SIG-M5 (cell line): ENCODE measurements around the gene CPM.

Experiments
- DNase-seq: peaks from one replicate; lab custom pipeline; 2025; lab: John Stamatoyannopoulos, UW

Gene CPM

DNA sequence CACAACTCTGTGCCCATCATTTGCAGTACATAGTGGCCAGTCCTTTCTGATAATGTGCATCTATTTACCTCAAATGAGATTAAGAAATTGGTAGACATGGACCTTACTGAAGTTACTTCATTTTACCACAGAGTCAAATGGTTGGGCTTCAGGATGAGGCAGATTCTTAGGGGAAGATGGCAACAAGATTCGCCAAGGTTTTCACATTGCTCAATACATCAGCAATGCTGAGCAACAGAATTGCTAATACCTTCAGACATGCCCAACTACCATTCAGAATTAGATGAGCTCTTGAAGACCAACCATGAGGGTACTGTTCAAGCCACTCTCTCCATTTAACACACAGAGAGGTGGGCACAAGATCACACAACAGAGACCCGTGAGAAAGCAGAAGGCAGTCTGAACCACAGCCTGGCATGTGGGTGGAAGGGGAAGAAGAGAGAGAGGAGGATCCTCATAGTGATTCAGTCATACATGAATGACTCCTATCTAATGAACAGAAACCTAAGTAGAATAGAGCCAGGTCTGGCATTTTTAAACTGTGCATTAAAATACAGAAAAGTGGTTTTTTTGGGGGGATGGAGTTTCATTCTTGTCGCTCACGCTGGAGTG lies 28.5 kb downstream of the CPM start:
- DNase-seq, result no peak

DNA sequence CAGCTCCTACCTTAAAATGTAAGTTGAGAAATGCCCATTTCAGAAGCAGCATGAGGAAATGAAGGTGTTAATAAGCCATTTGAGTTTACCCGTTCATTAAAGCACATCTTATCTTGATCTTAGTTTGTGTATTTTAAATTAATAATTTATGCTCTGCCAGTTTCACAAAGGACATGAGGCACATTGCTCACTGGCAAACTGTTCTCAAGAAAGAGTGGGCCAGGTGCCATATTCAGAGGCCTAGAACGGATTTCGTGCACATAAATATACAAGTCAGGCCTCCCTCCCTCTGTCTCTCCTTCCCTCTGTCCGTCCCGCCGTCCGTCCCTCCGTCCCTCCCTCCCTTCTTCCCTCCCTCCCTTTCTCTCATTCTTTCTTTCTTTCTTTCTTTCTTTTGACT lies 29.5 kb downstream of the CPM start:
- DNase-seq, result no peak

DNA sequence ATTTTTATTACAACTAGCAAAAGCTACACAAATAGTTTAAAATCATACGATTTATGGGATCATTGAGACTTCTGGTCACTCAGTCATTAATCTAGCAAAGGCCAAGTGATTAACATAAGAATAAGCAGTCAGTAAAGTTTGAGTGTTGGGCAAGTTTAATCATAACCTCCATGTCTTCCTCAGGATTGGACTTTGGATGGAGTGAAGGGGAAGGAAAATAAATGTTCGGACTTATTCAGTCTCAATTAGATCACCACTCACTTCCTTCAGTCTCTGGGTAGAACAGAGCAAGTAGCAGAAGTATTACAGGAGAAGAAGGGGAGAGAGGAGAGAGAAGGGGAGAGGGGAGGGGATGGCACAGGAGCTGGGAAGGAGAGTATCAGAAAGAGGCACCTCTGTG lies 31.4 kb downstream of the CPM start:
- no peak for DNase-seq

DNA sequence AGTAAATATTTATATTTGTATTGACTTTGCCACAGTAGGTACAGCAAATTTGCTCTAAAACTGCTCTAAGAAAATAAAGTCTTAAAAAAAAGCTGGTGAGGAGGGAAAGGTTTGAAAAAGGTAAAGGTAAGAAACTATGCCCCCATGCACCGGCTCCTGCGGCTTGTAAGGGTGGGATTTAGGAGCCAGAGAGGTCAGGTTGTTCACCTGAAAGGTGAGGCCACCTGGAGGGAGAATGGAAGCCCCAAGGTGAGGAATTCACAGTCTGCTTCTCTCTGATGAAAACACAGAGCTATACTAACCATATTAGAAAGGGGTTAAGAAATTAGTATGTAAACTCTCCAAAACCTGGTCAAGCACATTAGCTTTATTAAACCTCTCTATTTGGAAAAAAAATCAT lies 31.8 kb downstream of the CPM start:
- no peak for DNase-seq

DNA sequence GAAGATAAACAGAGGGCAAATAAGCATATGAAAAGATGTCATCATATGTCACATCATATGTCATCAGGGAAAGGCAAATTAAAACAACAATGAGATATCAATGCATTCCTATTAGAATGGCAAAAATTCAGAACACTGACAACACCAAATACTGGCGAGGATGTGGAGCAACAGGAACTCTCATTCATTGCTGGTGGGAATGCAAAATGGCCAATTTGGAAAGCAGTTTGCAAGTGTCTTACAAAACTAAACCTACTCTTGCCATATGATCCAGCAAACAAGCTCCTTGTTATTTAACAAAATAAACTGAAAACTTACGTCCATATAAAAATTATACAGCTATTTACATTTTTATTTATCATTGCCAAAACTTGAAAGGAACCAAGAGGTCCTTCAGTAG lies 32.7 kb downstream of the CPM start:
- DNase-seq, result no peak

DNA sequence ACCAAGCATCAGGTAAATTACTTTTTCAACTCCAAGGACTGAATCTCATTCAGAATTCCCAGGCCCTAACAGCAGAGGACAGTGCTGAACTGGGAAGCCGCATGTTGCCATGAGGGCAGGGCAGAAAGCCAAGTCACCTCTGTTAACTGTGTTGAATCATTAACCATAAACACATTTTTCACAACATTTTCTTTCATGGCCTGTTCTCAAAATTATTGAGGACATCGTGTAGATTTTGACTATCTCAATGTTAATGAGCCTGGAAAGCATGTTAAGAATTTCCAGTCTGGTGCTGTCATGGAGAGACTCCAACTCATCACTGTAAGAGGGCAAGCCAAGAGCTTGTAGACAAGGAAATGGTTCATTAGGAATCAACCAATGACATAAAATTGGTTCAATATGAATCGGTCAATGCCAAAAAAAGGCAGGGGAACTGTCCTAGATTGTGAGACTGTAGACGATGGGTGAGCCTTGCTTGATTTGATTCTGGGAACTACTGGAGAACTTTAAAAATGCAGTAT lies 33.7 kb downstream of the CPM start:
- DNase-seq, result no peak

DNA sequence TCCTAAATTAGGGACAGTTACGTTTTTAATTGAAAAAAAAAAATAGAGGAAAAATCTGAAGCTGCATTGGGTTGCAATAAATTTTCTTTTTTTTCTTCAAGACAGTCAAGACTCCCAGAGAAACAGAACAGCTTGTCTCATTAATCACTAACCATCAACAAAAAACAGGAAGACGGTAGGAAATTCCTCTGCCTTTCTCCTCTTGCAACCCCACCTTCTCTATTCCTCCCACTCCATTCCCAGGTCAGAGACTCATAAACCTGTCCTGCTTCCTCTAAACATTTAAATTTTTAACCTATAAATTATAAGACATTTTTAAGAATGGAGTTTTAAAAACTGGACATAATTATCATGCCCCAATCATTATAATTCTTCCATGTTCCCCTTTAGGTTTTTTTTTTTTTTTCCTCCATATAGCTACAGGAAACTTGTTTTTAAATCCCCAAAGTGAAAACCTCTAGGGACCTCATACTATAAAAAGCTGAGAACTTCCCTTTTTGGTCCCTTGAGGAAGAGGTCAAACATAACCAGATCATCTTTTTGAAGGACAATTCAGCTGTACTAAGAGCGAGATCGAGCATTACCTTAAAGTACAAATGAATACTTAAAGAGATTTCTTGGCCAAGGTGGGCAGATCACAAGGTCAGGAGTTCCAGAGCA lies 36.0 kb downstream of the CPM start:
- DNase-seq, result no peak

DNA sequence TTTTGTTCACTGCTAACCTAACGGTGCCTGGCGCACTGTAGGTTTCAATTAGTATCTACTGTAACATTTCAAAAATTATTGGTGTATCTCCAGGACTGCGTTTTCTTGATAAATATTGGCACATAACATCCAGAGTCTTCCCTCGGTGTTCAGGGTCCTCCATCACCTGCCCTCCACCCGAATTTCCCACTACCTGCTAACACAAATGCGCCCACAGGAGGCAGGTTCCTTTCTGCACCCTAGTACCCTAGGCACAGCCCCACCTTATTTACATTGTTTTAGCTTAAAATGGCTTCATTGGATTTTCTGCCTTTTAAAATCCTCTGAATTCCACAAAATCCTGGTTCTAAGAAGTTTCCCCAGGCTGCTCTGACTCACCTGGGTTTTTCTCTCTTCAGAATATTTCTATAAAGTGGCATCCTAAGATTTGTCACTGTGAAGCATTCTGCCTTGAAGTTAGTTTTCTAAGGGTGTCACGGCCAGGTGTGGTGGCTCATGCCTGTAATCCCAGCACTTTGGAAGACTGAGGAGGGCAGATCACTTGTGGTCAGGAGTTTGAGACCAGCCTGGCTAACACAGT lies 38.6 kb downstream of the CPM start:
- DNase-seq, result no peak

DNA sequence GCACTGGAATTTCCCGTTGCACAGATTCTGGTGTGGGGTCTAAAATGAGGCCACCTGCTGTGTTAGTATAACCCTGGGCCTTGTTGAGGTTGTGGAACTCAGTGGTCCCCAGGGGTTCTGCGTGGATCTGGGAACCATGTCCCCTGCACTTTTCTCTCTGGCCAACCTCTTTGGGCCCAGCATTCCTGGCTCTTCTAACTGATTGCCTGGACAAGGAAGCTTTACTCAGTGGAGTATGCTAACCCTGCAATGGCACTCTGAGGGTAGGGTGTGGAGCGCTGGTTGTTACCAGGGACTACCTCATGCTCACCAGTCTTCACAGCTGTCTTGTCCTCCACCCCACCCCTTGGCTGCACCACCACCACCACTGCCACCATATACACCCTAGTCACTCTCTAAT lies 39.2 kb downstream of the CPM start:
- DNase-seq, result no peak

DNA sequence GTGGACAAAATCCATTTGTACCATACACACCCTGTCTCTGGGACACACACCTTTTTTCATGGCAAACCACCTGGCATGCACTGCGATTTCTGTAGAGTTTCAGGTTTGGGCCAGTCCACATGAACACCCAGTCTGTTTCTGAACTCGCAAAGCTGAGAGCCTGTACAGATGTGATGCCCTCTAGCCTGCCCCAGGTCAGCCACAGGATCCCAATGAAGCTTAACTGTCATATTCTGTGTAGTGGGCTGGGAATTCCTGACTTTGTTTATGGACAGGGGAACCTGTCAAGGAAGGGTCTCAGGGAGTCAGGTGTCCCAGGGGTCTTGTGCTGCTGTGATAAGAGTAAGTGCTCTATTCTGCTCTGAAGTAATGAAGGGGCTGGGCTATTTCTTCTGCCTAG lies 39.8 kb downstream of the CPM start:
- no peak for DNase-seq

DNA sequence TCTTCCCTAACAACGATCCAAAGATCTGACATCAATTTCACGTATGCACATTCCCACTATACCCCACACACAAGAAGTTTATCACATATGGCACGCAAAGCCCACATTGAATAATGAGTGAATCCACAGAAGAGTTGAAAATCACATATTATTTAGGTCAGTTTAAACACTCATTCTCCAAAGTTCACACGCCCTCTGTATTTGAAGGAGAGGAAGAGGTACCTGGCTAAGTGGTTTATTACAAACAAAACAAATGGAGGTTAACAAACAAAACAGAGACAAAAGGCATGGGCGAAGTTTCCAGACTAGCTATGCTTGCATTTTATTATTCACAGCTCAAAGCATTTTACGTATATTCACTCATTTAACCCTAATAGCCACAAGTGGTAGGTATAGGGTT lies 41.8 kb downstream of the CPM start:
- no peak for DNase-seq

DNA sequence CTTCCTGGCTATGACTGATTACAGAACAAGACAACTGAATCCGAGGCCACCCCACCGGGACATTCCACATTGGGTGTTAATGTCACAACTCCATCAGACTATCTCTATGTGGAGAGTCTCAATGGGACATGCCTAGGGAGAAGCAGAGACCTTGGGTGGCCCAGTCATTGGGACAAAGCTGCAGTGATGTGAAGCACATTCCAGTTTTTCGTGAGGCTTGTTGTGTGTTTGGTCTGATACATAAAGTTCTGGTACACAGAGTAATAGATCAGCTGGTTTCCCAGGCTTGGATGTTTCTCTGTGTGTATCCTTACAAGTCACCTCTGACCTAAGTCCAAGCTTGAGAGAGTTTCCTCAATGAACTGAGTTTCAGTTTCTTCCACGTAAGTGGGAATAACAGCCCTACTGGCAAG lies 42.3 kb downstream of the CPM start:
- DNase-seq, result no peak

DNA sequence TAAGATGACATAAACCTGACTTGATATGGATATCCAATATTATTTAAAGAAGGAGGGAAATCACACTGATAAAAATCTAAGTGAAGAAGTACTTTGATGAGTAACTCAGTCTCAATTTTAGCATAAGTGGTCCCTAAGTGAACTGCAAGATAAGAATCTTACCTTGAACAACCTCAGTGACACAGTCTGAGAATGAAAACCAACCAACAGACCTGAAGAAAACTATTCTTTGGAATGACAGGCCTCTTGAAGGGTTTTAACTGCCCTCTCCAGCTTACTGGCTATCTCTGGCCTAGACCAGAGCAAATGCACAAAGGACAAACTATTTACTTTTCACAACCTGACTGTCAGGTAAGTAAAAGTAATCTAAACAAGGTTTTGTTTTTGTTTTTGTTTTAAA lies 44.7 kb downstream of the CPM start:
- no peak for DNase-seq

DNA sequence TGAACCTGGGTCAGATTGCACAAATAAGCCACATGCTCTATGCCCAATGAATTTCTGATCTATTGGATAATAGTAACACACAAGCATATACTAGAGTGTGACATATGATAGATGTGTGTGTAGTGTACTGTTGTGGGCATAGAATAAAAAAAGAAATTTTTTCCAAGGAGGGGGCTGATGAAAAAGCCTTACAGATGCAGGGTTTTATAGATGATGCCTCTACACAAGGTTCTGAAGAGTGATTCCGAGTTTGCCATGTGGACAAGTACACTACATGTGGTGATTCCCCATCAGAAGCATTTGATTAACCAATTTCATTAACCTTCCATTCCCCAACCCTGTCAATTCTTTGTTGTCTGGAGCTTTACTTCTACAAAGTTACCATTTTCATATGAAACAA lies 45.3 kb downstream of the CPM start:
- no peak for DNase-seq

DNA sequence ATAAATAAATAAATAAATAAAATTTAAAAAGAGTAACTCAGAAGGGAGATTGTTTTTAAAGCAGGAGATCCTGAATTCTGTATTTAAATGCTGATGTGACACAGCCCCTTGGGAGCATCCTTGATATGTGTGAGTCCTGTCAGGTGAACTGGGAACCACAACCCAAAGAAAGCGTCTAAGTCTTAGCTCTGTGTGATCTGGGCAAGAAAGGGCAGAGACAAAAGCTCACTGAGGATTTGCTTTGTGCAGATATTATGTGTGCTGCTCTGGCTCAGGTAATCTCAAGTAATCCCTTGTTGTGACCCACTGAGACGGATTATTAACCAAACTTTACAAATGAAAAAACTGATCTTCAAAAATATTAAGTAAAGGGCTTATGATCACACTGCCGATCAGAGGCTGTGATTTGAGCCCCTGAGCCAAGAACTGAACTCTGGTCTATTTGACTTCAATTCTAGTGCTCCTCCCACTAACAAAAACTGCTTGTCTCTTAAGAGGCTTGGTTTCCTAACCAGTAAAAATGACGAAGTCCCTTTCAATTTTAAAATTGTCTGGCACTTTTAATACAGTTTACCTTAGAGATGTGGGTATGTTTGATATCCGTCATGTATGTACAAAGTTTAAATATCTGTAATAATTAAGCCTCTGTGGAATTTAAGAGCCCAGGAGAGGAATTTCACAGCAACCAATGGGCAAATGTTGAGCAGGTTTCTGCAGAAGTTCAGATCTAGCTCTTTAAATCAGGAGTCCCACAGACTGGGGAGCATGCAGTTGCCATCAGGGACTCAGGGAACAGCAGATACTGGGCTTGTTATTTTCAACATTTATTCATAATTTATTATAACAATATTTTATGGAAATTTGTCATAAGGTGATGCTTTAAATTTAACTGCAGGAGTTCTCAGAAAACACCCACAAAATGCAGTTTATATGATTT lies 46.1 kb downstream of the CPM start:
- DNase-seq, result no peak

DNA sequence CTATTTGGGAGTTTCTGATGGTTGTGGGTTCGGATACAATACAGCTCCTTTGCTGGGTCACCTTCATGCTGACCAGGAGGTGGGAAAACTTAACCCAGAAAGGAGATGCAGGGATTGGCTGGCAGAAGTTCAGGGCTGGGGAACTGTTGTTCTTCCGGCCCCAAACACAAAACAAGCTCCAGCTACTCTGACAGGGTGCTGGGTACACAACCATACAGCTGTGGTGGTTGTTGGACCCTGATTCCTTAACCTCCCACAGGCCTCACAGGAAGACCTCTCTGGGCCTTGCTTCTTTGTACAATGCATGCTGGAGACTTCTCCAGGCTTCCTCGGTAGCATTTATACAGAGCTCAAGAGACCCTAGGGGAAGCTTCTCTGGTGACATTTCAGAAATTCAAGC lies 47.6 kb downstream of the CPM start:
- no peak for DNase-seq

DNA sequence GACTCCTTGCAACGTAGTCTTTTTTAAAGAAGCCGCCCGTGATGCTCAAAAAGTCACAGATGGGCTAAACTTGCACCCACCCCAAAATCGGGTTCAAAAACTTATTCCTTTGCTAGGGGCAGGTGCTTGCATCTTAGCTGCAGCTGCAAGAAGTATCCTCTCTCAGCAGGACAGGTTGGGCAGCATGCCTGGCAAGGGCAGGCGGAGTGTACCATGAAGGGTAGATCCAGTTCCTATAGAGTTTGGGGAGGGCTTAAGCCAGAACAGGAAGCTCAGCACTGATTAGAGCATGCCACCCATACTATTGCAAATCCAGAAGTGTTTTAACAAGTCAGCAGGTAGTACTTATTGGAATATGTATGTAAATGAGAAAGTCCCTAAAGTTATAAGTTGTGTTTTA lies 48.7 kb downstream of the CPM start:
- DNase-seq, result no peak

DNA sequence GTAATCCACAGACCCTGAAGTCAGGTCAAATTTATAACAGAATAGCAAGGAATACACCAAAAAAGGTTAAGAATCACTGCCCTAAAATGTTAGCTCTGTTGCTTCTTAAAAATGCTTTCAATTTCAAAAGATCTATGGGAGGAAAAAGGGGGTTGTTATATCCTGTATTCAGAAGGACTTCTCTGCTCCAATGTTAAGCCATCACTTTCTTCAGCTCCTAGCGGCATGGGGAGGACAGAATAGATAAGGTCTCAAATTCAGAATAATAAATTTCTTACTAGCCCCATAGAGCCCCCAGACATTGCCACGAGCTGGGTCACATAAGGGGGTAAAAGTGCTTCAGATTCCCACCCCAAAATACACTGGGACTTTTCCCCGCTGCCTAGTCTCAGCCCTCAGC lies 49.8 kb downstream of the CPM start:
- no peak for DNase-seq

DNA sequence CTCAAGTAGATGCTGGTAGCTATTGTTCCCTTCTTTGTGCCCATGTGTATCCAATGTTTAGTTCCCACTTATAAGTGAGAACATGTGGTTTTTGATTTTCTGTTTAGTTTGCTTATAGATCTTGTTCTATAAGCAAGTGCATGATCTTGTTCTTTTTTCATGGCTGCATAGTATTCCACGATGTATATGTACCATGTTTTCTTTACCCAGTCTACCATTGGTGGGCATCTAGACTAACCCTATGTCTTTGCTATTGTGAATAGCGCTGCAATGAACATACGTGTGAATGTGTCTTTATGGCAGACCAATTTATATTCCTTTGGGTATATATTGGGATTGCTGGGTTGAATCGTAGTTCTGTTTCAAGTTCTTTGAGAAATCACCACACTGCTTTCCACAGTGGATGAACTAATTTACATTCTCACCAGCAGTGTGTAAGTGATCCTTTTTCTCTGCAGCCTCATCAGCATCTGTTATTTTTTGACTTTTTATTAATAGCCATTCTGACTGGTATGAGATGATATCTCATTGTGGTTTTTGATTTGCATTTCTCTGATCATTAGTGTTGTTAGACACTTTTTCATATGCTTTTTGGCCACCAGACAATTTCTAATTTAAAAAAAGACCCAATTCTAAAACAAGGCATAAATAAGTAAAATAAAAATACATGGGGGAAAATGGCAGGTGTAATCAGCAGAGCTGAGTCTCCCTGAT lies 50.6 kb downstream of the CPM start:
- DNase-seq, result no peak

DNA sequence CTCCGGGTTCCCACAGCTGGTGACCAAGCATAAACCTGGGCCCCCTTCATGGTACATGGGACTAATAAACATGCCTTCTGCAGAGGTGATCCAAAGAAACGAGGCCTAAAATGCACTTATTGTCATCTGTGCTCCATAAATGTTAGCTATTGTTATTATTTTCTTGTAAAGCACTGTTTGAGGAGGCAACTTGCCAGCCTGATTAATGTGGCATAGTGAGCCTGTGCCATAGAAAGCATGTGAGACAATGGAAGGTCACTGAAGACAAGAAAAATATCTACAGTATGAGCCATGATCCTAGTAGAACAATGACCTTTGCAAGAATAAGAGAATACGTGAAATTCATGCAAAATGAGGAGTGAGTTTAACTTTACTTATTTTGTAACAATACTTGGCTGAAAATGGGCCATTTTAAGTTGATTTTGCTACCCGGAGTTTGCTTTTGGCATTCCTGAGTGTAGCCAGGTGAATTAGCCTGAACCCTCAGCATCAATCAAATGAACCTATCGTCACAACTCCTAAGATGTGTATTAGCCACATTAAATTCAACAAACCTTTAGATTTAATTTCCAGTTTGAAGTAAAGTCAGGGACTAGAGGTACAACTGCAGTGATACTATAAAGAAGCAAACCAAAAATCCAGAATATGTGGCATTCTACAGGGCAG lies 52.2 kb downstream of the CPM start:
- no peak for DNase-seq

DNA sequence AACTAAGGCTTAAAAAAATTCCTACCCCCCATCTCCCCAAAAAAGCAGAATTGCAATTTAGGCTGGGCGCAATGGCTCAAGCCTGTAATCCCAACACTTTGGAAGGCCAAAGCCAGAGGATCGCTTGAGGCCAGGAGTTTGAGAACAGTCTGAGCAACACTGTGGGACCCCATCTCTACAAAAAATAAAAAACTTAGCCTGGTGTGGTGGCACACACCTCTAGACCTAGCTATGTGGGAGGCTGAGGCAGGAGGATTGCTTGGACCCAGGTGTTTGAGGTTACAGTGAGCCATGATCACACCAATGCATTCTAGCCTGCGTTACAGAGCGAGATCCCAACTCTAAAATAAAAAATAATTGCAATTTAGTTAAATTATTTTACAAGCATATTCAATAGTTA lies 54.1 kb downstream of the CPM start:
- no peak for DNase-seq
